Measurements from ENCODE around the gene ITPKB. TPM values are rescaled to one million over a fixed set of nuclear protein-coding genes. Genes with fewer than 3 reads are reported as not detected.

Gene ITPKB
- total RNA-seq, 2 donors from 2014 or later, result 22.4 to 28.3 TPM

DNA sequence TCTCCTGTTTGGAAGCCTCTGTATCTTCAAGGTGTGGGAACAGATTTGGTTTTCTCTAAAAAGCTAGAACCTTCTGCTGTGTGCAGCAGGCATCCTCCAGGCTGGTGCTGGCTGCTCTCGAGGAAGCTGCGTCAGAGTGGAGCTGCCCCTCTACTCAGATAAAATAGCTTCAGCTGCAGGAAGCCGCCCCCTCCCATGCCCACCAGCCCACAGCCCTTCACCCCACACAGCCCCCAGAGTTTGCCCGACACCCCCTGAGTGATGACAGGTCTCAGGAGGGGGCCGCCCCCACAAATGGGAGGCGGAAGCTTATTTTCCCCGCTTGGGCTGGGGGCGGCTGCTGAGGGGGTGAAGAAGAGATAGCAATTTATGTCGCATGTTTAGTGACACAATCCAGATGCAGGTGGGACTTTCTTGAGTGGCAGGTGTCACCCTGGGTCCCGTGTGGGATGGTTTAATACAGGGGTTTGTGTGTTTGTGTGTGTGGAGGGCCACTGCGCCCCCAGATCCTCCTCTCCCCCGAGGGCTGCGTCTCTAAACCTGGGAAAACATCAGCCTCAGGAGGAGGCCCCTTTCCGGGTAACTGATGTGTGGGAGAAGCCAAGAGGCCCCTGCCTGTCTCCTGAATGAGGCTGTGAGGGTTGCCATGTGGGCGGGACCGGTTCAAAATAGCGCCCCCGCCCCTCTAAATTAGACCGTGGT is 135.1 kb downstream of the ITPKB start:
- Histone ChIP-seq H3K27me3 (ENCODE audit: control insufficient read depth, insufficient read depth, low read length, poor library complexity, severe bottlenecking) (no peaks in the 10 kb centered on the region), H3K9me3 (ENCODE audit: control insufficient read depth, low read length) (no peaks in the 10 kb centered on the region), H3K4me3 (ENCODE audit: low read length) (no peak overlapping the region), H3K4me1 (ENCODE audit: control insufficient read depth, insufficient read depth, low read length) (peaks cover 9% of the 10 kb centered on the region), H3K9ac (ENCODE audit: extremely low read depth, low read length, poor library complexity, severe bottlenecking) (no peak overlapping the region), H3K36me3 (ENCODE audit: control insufficient read depth, insufficient read depth, low read length) (no peaks in the 10 kb centered on the region), H3K27ac (ENCODE audit: low read depth, low read length) (peak overlapping the region; percentile 24)
- WGBS, 2 experiments (ENCODE audit: insufficient coverage in 1 of 2, insufficient read length in 1 of 2), result 76 to 79% methylated on average over 13 to 19 of the region's 19 CpGs
- Mint-ChIP-seq H3K4me3 (no peak overlapping the region), H3K4me1 (peaks cover 32% of the 10 kb centered on the region), H3K9me3 (no peaks in the 10 kb centered on the region), H3K27ac (no peak overlapping the region), H3K36me3 (ENCODE audit: low read depth) (no peaks in the 10 kb centered on the region), H3K27me3 (ENCODE audit: insufficient read depth) (no peaks in the 10 kb centered on the region)
- DNase-seq, result no peak
- TF ChIP-seq, protein P1, sequence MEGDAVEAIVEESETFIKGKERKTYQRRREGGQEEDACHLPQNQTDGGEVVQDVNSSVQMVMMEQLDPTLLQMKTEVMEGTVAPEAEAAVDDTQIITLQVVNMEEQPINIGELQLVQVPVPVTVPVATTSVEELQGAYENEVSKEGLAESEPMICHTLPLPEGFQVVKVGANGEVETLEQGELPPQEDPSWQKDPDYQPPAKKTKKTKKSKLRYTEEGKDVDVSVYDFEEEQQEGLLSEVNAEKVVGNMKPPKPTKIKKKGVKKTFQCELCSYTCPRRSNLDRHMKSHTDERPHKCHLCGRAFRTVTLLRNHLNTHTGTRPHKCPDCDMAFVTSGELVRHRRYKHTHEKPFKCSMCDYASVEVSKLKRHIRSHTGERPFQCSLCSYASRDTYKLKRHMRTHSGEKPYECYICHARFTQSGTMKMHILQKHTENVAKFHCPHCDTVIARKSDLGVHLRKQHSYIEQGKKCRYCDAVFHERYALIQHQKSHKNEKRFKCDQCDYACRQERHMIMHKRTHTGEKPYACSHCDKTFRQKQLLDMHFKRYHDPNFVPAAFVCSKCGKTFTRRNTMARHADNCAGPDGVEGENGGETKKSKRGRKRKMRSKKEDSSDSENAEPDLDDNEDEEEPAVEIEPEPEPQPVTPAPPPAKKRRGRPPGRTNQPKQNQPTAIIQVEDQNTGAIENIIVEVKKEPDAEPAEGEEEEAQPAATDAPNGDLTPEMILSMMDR (conservative IDR thresholded peaks at IDR 0.05), result no peak

DNA sequence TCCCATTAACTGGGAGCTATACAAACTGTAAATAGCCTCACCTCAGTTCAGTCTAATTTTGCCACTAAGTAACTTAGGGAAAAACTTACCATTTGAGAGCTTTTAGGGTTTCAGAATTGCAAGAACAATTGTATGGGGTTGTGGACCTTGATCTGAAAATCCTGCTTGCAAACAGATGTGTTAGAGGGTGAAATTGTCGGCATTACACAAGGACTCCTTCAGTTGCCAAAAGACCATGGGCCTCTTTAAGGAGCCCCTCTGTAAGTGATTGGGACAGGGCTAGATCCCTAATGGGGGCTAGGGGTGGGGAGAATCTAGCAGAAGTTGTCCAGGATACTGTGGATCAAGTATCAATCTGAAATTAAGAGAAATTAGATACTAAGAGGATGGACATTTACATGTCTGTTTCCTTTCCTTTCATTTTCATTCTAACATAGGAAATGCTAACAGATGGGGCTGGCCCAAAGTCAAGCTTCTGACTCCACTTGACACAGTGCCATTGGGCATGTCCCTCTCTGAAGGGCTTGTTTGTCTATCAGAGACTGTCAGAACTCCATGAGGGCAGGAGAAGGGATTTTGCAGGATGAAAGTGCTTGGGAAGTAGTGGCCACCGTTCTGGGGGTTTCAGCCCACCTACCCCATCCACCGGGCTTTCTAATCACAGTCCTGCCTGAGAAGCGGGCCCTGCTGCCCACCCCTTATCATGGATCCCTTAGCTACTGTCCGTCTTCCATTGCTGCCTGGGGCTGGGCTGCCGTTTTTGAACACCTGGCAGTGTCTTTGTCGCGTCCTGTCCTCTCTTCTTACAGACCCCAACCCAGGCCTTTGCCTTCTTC is 135.8 kb downstream of the ITPKB start:
- no peak for DNase-seq
- WGBS, 2 experiments (ENCODE audit: insufficient coverage in 1 of 2, insufficient read length in 1 of 2), result 88 to 91% methylated on average over 6 to 8 of the region's 8 CpGs
- no peak overlapping the region for H3K27ac ChIP-seq (ENCODE audit: low read depth, low read length)

DNA sequence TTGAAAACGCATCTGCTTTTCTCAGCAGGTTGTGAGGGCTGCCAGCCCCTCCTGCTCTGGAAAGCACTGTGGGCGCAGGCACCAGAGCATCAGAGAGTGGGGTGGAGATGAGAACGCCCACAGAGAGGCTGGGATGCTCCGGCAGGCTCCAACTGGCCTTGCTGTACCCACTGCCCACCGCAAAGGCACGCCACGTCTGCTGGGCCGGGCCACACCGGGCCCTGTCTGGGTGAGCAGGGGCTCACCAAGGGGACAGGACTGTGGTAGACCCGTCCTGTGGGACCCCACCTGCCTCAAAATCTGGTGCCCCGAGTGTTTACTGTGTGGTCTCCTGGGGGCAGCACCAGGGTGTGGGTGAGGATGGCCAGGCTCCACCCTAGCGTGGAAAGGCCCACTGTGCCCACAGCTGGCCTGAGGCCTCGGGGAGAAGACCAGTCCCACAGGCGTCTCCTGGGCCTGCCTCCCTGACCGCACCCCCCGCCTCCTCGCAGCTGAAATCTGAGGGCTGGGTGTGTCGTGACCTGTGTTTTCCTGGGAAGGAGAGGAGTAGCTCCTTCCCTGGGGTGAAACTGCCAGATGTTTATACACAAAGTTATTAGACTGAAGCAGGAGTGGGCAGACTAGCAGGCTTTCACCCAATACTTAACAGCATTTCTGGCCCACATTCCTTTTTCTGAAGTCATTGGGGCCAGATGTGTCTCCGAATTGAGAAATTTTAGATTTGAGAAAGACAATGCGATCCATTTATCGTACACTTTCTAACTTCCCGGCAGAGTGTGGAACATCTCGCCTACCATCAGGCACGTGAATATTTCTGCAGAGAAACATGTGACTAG is 136.7 kb downstream of the ITPKB start:
- Histone ChIP-seq H3K9ac (ENCODE audit: extremely low read depth, low read length, poor library complexity, severe bottlenecking) (no peak overlapping the region), H3K27ac (ENCODE audit: low read depth, low read length) (no peak overlapping the region), H3K4me3 (ENCODE audit: low read length) (no peak overlapping the region), H3K4me1 (ENCODE audit: control insufficient read depth, insufficient read depth, low read length) (peaks cover 6% of the 10 kb centered on the region), H3K27me3 (ENCODE audit: control insufficient read depth, insufficient read depth, low read length, poor library complexity, severe bottlenecking) (no peaks in the 10 kb centered on the region), H3K36me3 (ENCODE audit: control insufficient read depth, insufficient read depth, low read length) (no peaks in the 10 kb centered on the region), H3K9me3 (ENCODE audit: control insufficient read depth, low read length) (no peaks in the 10 kb centered on the region)
- WGBS, 2 experiments (ENCODE audit: insufficient coverage in 1 of 2, insufficient read length in 1 of 2), result 90 to 95% methylated on average over 14 to 24 of the region's 24 CpGs
- DNase-seq, result no peak
- H3K4me1 Mint-ChIP-seq, result peaks cover 28% of the 10 kb centered on the region
- no peaks in the 10 kb centered on the region for H3K36me3 Mint-ChIP-seq (ENCODE audit: low read depth)
- H3K9me3 Mint-ChIP-seq, result no peaks in the 10 kb centered on the region
- peaks cover 4% of the 10 kb centered on the region for H3K27me3 Mint-ChIP-seq (ENCODE audit: insufficient read depth)
- no peak overlapping the region for H3K4me3 Mint-ChIP-seq
- H3K27ac Mint-ChIP-seq, result no peak overlapping the region
- TF ChIP-seq, protein P1 (conservative IDR thresholded peaks at IDR 0.05), result no peak

More for the DNA sequence above, 135.8 kb downstream of the ITPKB start:
- H3K27ac Mint-ChIP-seq, result no peak overlapping the region
- no peak overlapping the region for H3K9ac ChIP-seq (ENCODE audit: extremely low read depth, low read length, poor library complexity, severe bottlenecking)
- no peak overlapping the region for H3K4me3 Mint-ChIP-seq
- H3K9me3 Mint-ChIP-seq, result no peaks in the 10 kb centered on the region
- H3K4me3 ChIP-seq (ENCODE audit: low read length), result no peak overlapping the region
- no peaks in the 10 kb centered on the region for H3K36me3 Mint-ChIP-seq (ENCODE audit: low read depth)
- TF ChIP-seq, protein P1 (conservative IDR thresholded peaks at IDR 0.05), result no peak
- H3K27me3 Mint-ChIP-seq (ENCODE audit: insufficient read depth), result peaks cover 4% of the 10 kb centered on the region
- no peaks in the 10 kb centered on the region for H3K9me3 ChIP-seq (ENCODE audit: control insufficient read depth, low read length)
- H3K4me1 Mint-ChIP-seq, result peaks cover 28% of the 10 kb centered on the region
- no peaks in the 10 kb centered on the region for H3K36me3 ChIP-seq (ENCODE audit: control insufficient read depth, insufficient read depth, low read length)
- H3K27me3 ChIP-seq (ENCODE audit: control insufficient read depth, insufficient read depth, low read length, poor library complexity, severe bottlenecking), result no peaks in the 10 kb centered on the region
- peaks cover 6% of the 10 kb centered on the region for H3K4me1 ChIP-seq (ENCODE audit: control insufficient read depth, insufficient read depth, low read length)
